Activated CD4-positive, alpha-beta T cell treated with anti-CD3 and anti-CD28 coated beads for 36 hours (primary cell): ENCODE data around the gene PRSS3. TPM values are rescaled to one million over a fixed set of nuclear protein-coding genes. Genes with fewer than 3 reads are reported as not detected.
A peak's percentile ranks its signal among the peaks of the same experiment; 100 is the strongest.
"Not testable (repeated sequence)": the region's sequence is repeated elsewhere in the genome, so short reads cannot be mapped to it uniquely, and the experiment has no call there.

ENCODE experiments used
- ATAC-seq: fragments of 200-7000 bp; cut with Tn5 transposase; one replicate; pipeline ENCODE4 v1.10.0; 2021; ENCODE audit warnings: mild to moderate bottlenecking, moderate library complexity
- CTCF ChIA-PET: fragments of 350-600 bp; sonication (Branson Sonifier 250); formaldehyde crosslinking; loops from one replicate; lab custom pipeline; 2021; ENCODE audit warnings: antibody characterized with exemption; lab: Charles Lee
- POLR2A ChIA-PET: fragments of 350-600 bp; sonication (Branson Sonifier 250); formaldehyde crosslinking; loops from one replicate; lab custom pipeline; 2021; ENCODE audit warnings: antibody characterized with exemption, inconsistent platforms; lab: Charles Lee
- DNase-seq: peaks from one replicate; pipeline ENCODE4 v3.0.0-alpha.2; 2020
- H3K27ac Mint-ChIP-seq: one replicate; pipeline ENCODE4 v1.8.0; 2021; ENCODE audit warnings: mixed read lengths
- H3K27me3 Mint-ChIP-seq: one replicate; pipeline ENCODE4 v1.8.0; 2021; ENCODE audit warnings: mixed read lengths
- H3K36me3 Mint-ChIP-seq: one replicate; pipeline ENCODE4 v1.8.0; 2021; ENCODE audit warnings: low read depth, mixed read lengths
- H3K4me1 Mint-ChIP-seq: one replicate; pipeline ENCODE4 v1.8.0; 2021; ENCODE audit warnings: mixed read lengths
- H3K4me3 Mint-ChIP-seq: one replicate; pipeline ENCODE4 v1.8.0; 2021; ENCODE audit warnings: mild to moderate bottlenecking, moderate library complexity, mixed read lengths
- H3K9me3 Mint-ChIP-seq: one replicate; pipeline ENCODE4 v1.8.0; 2021; ENCODE audit warnings: low read depth, mixed read lengths
- intact Hi-C, 2 experiments: fragments of 100-400 bp; cut with DNase I in 1 of 2; cut with micrococcal nuclease in 1 of 2; formaldehyde crosslinking; loops; one replicate each; pipeline versions ENCODE4 v1.14.2 to v1.15.1; 2022 to 2024; cut with DNase I, micrococcal nuclease
- total RNA-seq, 2 experiments: library from RNA; stranded (reverse); gene quantifications; one replicate each; pipeline ENCODE4 v1.2.3, GENCODE V29; 2021

The PRSS3 gene
- total RNA-seq, result not detected

GRCh38 chr9:33795281-33795680 is at the start of gene PRSS3:
Gene PRSS3 (plus strand): TSS chr9:33795561. CDS start chr9:33795574, 13 bp downstream.
- ATAC-seq, result no peak
- Mint-ChIP-seq H3K36me3 (no peaks in the 10 kb centered on the region), H3K27me3 (peaks cover 5% of the 10 kb centered on the region), H3K27ac (no peak within 1 kb of the TSS), H3K4me3 (no peak within 1 kb of the TSS), H3K9me3 (no peaks in the 10 kb centered on the region), H3K4me1 (peaks cover 3% of the 10 kb centered on the region)
- intact Hi-C loops, result no loop called here
- CTCF ChIA-PET, result interaction anchor here (0.7 to 1.9 kb wide), 2 partner anchors 14 to 16 kb away, joined by 3 to 5 read pairs; no protein-coding TSS in a partner anchor
- POLR2A ChIA-PET, result interaction anchor here (1.2 kb wide), 1 partner anchor 19 kb away, joined by 3 read pairs; no protein-coding TSS in a partner anchor
- DNase-seq, result no peak

- intact Hi-C loops, result no loop called here
- H3K36me3 Mint-ChIP-seq, result no peaks in the 10 kb centered on the region
- CTCF ChIA-PET, result interaction anchor here (1.1 to 1.6 kb wide), 3 partner anchors 10 to 125 kb away, joined by 3 to 8 read pairs (median 7); no protein-coding TSS in a partner anchor
- POLR2A ChIA-PET, result interaction anchor here (0.7 to 1.4 kb wide), 2 partner anchors 85 to 300 kb away, joined by 3 to 4 read pairs; partner anchors contain the start of gene UBAP2
- ATAC-seq (peak; percentile 43), DNase-seq (peak; percentile 28)
- no peak overlapping the region for H3K27ac Mint-ChIP-seq
- peak overlapping the region; percentile 62 for H3K4me3 Mint-ChIP-seq
- peaks cover 18% of the 10 kb centered on the region for H3K4me1 Mint-ChIP-seq
- H3K27me3 Mint-ChIP-seq, result peaks cover 56% of the 10 kb centered on the region
- H3K9me3 Mint-ChIP-seq, result no peaks in the 10 kb centered on the region
These were observed 46.6 kb upstream of the PRSS3 start for GRCh38 chr9:33748633-33749304.

- H3K9me3 Mint-ChIP-seq, H3K27ac Mint-ChIP-seq, H3K36me3 Mint-ChIP-seq, intact Hi-C loops: not testable (repeated sequence)
- Mint-ChIP-seq H3K4me3 (peak overlapping the region; percentile 62), H3K4me1 (peaks cover 18% of the 10 kb centered on the region), H3K27me3 (peaks cover 55% of the 10 kb centered on the region)
- POLR2A ChIA-PET, result interaction anchor here (1.4 kb wide), 1 partner anchor 299 kb away, joined by 4 read pairs; the partner anchor contains the start of gene UBAP2
- ATAC-seq, result peak; percentile 74
- CTCF ChIA-PET, result interaction anchor here (1.1 to 1.6 kb wide), 3 partner anchors 11 to 126 kb away, joined by 3 to 8 read pairs (median 7); no protein-coding TSS in a partner anchor
- peak; percentile 61 for DNase-seq
These were observed 46.1 kb upstream of the PRSS3 start for GRCh38 chr9:33749305-33749654.

- ChIA-PET CTCF (interaction anchor here (0.6 kb wide), 1 partner anchor 162 kb away, joined by 3 read pairs; no protein-coding TSS in a partner anchor), POLR2A (no interaction called here)
- no peaks in the 10 kb centered on the region for H3K36me3 Mint-ChIP-seq
- no peak overlapping the region for H3K4me3 Mint-ChIP-seq
- peak; percentile 10 for DNase-seq
- peaks cover 18% of the 10 kb centered on the region for H3K4me1 Mint-ChIP-seq
- no peak for ATAC-seq
- no peaks in the 10 kb centered on the region for H3K9me3 Mint-ChIP-seq
- intact Hi-C loops, result no loop called here
- H3K27me3 Mint-ChIP-seq, result peaks cover 61% of the 10 kb centered on the region
- no peak overlapping the region for H3K27ac Mint-ChIP-seq
These were observed 45.0 kb upstream of the PRSS3 start for GRCh38 chr9:33750307-33750838.

GRCh38 chr9:33750839-33751339 is 44.5 kb upstream of the PRSS3 start:
- Mint-ChIP-seq H3K27ac (no peak overlapping the region), H3K36me3 (no peaks in the 10 kb centered on the region), H3K9me3 (no peaks in the 10 kb centered on the region), H3K4me1 (peaks cover 18% of the 10 kb centered on the region), H3K27me3 (peaks cover 61% of the 10 kb centered on the region), H3K4me3 (peak overlapping the region; percentile 6)
- ChIA-PET POLR2A (no interaction called here), CTCF (interaction anchor here (0.6 kb wide), 1 partner anchor 161 kb away, joined by 3 read pairs; no protein-coding TSS in a partner anchor)
- no peak for DNase-seq
- no peak for ATAC-seq
- intact Hi-C loops, result no loop called here

GRCh38 chr9:33751536-33752129 is 43.7 kb upstream of the PRSS3 start:
- intact Hi-C loops, result no loop called here
- CTCF ChIA-PET, result interaction anchor here (1.4 kb wide), 1 partner anchor 27 kb away, joined by 6 read pairs; no protein-coding TSS in a partner anchor
- H3K36me3 Mint-ChIP-seq, result no peaks in the 10 kb centered on the region
- ATAC-seq, result no peak
- H3K27ac Mint-ChIP-seq, result no peak overlapping the region
- H3K4me3 Mint-ChIP-seq, result no peak overlapping the region
- peaks cover 18% of the 10 kb centered on the region for H3K4me1 Mint-ChIP-seq
- peaks cover 63% of the 10 kb centered on the region for H3K27me3 Mint-ChIP-seq
- no peak for DNase-seq
- H3K9me3 Mint-ChIP-seq, result no peaks in the 10 kb centered on the region
- POLR2A ChIA-PET, result no interaction called here

- Mint-ChIP-seq H3K4me1 (peaks cover 18% of the 10 kb centered on the region), H3K9me3 (no peaks in the 10 kb centered on the region), H3K27ac (no peak overlapping the region), H3K36me3 (no peaks in the 10 kb centered on the region), H3K4me3 (no peak overlapping the region), H3K27me3 (peaks cover 63% of the 10 kb centered on the region)
- ChIA-PET POLR2A (no interaction called here), CTCF (interaction anchor here (1.4 kb wide), 1 partner anchor 27 kb away, joined by 6 read pairs; no protein-coding TSS in a partner anchor)
- intact Hi-C loops, result no loop called here
- no peak for DNase-seq
- ATAC-seq, result no peak
These were observed 43.2 kb upstream of the PRSS3 start for GRCh38 chr9:33752130-33752637.

- intact Hi-C loops, POLR2A ChIA-PET, H3K36me3 Mint-ChIP-seq, DNase-seq, ATAC-seq, H3K27ac Mint-ChIP-seq, H3K4me3 Mint-ChIP-seq, H3K9me3 Mint-ChIP-seq: not testable (repeated sequence)
- H3K4me1 Mint-ChIP-seq, result peaks cover 18% of the 10 kb centered on the region
- peaks cover 67% of the 10 kb centered on the region for H3K27me3 Mint-ChIP-seq
- CTCF ChIA-PET, result interaction anchor here (0.7 kb wide), 1 partner anchor 39 kb away, joined by 3 read pairs; no protein-coding TSS in a partner anchor
These were observed 42.6 kb upstream of the PRSS3 start for GRCh38 chr9:33752789-33753188.

GRCh38 chr9:33759648-33760047 is 35.7 kb upstream of the PRSS3 start:
- POLR2A ChIA-PET, ATAC-seq, H3K9me3 Mint-ChIP-seq, H3K36me3 Mint-ChIP-seq, CTCF ChIA-PET, intact Hi-C loops, H3K27ac Mint-ChIP-seq, DNase-seq, H3K4me3 Mint-ChIP-seq, H3K4me1 Mint-ChIP-seq: not testable (repeated sequence)
- H3K27me3 Mint-ChIP-seq, result peaks cover 25% of the 10 kb centered on the region

GRCh38 chr9:33762343-33762742 is 33.0 kb upstream of the PRSS3 start:
- no peak for ATAC-seq
- Mint-ChIP-seq H3K36me3 (no peaks in the 10 kb centered on the region), H3K27ac (no peak overlapping the region)

GRCh38 chr9:33763709-33764108 is 31.7 kb upstream of the PRSS3 start:
- H3K36me3 Mint-ChIP-seq, intact Hi-C loops, H3K27me3 Mint-ChIP-seq, H3K9me3 Mint-ChIP-seq, H3K4me3 Mint-ChIP-seq, H3K4me1 Mint-ChIP-seq, H3K27ac Mint-ChIP-seq: not testable (repeated sequence)
- ATAC-seq, result peak; percentile 94
- peak; percentile 38 for DNase-seq
- CTCF ChIA-PET, result interaction anchor here (0.6 kb wide), 1 partner anchor 178 kb away, joined by 3 read pairs; no protein-coding TSS in a partner anchor
- POLR2A ChIA-PET, result interaction anchor here (0.6 kb wide), 1 partner anchor 105 kb away, joined by 3 read pairs; no protein-coding TSS in a partner anchor

More at GRCh38 chr9:33762343-33762742, 33.0 kb upstream of the PRSS3 start:
- intact Hi-C loops, result no loop called here
- Mint-ChIP-seq H3K9me3 (no peaks in the 10 kb centered on the region), H3K27me3 (peaks cover 14% of the 10 kb centered on the region), H3K4me3 (no peak overlapping the region), H3K4me1 (peaks cover 7% of the 10 kb centered on the region)
- ChIA-PET CTCF (interaction anchor here (0.6 to 1.1 kb wide), 2 partner anchors 14 to 472 kb away, joined by 3 to 4 read pairs; no protein-coding TSS in a partner anchor), POLR2A (no interaction called here)
- no peak for DNase-seq
